ENCODE results near the gene FBXL5.

FBXL5 gene

DNA sequence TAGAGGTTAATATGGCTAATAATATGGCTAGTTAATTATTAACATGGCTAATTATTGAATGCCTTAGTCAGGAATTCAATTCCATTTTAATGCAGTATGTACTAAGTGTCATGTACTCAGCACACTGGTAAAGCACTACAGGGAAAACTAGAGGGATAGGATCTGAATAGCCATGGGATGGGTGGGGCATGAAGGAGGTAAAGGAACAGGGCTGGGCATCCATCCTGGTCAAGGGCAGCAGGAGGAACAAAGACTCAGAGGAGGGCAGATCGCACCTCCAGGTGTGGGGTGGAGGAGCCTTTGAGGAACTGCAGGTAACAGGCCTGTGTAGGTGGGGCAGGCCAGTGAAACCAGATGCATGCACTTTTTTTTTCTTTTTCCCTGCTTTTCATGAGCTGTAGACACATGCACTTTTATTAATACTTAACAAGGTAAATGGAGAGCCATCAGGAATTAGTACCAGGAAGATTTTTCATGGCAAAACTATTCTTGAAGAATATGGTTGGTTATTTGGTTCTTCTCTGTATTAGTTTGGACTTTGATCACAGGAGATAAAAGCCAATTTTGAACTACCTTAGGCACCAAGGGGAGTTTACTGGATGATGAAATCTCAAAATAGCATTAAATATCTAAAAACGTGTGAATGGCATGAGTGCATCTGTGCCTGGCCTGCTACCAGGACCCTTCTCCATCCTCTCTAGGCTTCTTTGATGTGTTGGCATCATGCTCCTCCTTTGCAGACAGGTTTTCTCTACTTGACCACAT, 97.2 kb downstream of the FBXL5 start:
- DNase-seq = no peak

DNA sequence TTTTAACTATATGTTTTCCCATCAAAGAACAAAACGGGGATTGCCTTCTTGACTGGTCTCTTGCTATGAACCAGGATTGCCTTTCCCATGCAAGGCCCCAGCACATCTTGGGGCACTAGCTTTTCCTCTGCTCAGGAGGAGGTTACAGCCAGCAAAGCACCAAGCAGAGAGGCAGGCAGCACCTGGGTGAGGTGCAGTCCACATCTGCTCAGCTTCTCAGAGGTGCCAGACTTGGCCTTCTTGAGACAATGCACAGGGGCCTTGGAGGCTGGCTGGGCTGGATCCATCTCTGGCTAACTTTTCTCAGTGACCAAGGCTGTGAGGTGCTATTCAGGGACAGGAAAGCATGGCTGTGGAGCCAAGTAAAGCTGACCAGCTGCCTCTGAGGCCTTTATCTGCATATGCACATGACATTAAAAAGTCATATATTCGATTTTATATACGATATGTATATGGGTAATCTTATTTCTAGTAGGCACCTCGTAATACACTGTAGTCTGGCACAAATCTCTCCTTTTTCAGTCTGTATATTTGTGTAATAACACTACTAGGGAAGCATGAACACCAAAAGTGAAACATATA, 98.6 kb downstream of the FBXL5 start:
- no peak for DNase-seq

Data from T-helper 2 cell (primary cell).